Measurements from ENCODE around the gene PACSIN1. TPM values are rescaled to one million over a fixed set of nuclear protein-coding genes. Genes with fewer than 3 reads are reported as not detected.
A peak's percentile ranks its signal among the peaks of the same experiment; 100 is the strongest.

PACSIN1 gene, protein sequence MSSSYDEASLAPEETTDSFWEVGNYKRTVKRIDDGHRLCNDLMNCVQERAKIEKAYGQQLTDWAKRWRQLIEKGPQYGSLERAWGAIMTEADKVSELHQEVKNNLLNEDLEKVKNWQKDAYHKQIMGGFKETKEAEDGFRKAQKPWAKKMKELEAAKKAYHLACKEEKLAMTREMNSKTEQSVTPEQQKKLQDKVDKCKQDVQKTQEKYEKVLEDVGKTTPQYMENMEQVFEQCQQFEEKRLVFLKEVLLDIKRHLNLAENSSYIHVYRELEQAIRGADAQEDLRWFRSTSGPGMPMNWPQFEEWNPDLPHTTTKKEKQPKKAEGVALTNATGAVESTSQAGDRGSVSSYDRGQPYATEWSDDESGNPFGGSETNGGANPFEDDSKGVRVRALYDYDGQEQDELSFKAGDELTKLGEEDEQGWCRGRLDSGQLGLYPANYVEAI
- 14.9 and 19.3 TPM in 2 replicates for total RNA-seq (2014; rRNA removed; shearing (Covaris generic))
- total RNA-seq (2022): 70.8 and 88.4 TPM in 2 replicates
- Bru-seq, nascent RNA: percentile 72 among the genes with signal in this experiment
- percentile 87 among the genes with signal in this experiment for BruChase-seq, experiment 1, labeled RNA remaining after a 6-hour chase
- percentile 80 among the genes with signal in this experiment for BruChase-seq, experiment 2, labeled RNA remaining after a 2-hour chase
- long read RNA-seq, full-length matches to known transcripts: 14 of 87 reads
- long read RNA-seq, partial matches to known transcripts: 44 of 87 reads
- long read RNA-seq, other reads (novel, unspliced or antisense): 29 of 87 reads

DNA sequence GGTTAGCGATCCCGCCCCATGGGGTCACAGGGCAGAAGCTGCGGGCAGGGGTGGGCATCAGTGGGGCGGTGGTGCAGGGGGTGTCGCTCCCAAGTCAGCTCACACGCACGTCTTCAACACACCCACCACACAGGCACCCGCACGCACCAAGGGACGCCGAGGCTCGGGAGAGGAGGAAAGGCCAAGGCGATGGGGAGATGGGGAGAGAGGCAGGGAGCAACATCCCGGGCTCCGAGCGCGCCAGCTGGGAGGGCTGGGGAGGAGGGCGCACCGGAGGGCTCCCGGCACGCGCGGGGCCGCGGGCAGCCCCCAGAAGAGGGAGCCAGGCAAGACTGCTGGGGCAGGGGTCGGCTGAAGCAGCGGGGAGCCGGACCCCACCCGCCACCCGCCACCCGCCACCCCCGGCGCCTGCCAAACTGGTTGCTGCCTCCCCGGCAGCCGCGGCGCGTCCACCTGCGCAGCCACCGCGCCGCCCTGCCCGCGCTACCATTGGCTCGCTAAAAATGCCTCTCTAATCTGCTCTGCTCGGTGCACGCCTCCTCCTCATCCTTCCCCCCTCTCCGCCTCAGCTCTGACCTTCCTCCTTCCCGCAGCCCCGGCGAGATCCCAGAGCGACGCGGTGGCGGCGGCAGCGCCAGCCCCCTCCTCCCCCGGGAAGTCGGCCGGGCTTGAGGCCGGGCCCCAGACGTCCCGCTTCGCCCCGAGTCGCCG, at the start of gene PACSIN1:
PACSIN1 (plus strand) TSS at position 546 of the 711 bp plus-strand sequence. CDS start 60,230 bp downstream, outside the sequence.
- BruUV-seq (replicated peaks): no TSS peak
- POLR2A ChIA-PET: interaction anchor here (0.7 to 1.8 kb wide), 4 partner anchors 10 to 327 kb away, joined by 3 to 7 read pairs (median 4); no protein-coding TSS in a partner anchor
- Histone ChIP-seq H4K20me1 (ENCODE audit: insufficient read depth, low read length) (no peaks in the 10 kb centered on the region), H3K4me1 (ENCODE audit: insufficient read depth, low read length, poor library complexity, severe bottlenecking) (peaks cover 66% of the 10 kb centered on the region), H3K9me3 (ENCODE audit: low read length) (no peaks in the 10 kb centered on the region), H3K9me2 (ENCODE audit: insufficient read depth, low read length) (no peaks in the 10 kb centered on the region), H3K79me2 (ENCODE audit: insufficient read depth, low read depth, low read length) (peaks cover 46% of the 10 kb centered on the region), H3K4me3 (ENCODE audit: low read depth, low read length, poor library complexity, severe bottlenecking) (peak within 1 kb of the TSS; percentile 79), H3K36me3 (ENCODE audit: insufficient read depth, low read length) (no peaks in the 10 kb centered on the region), H2AFZ (ENCODE audit: low read length) (peak within 1 kb of the TSS; percentile 39; the same call in 1 of the 2 replicates), H3K4me2 (ENCODE audit: low read length) (peak within 1 kb of the TSS; percentile 87), H3K27ac (ENCODE audit: low read depth, low read length, poor library complexity, severe bottlenecking) (peak within 1 kb of the TSS; percentile 79)
- CTCF ChIA-PET (ENCODE audit: unreplicated experiment): interaction anchor here (1.8 kb wide), 1 partner anchor 10 kb away, joined by 4 read pairs; no protein-coding TSS in a partner anchor
- TF ChIP-seq, protein P1, sequence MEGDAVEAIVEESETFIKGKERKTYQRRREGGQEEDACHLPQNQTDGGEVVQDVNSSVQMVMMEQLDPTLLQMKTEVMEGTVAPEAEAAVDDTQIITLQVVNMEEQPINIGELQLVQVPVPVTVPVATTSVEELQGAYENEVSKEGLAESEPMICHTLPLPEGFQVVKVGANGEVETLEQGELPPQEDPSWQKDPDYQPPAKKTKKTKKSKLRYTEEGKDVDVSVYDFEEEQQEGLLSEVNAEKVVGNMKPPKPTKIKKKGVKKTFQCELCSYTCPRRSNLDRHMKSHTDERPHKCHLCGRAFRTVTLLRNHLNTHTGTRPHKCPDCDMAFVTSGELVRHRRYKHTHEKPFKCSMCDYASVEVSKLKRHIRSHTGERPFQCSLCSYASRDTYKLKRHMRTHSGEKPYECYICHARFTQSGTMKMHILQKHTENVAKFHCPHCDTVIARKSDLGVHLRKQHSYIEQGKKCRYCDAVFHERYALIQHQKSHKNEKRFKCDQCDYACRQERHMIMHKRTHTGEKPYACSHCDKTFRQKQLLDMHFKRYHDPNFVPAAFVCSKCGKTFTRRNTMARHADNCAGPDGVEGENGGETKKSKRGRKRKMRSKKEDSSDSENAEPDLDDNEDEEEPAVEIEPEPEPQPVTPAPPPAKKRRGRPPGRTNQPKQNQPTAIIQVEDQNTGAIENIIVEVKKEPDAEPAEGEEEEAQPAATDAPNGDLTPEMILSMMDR (conservative IDR thresholded peaks at IDR 0.05; ENCODE audit: low read length): no peak
- no peak for TF ChIP-seq EZH2phosphoT487 (IDR thresholded peaks at IDR 0.05; ENCODE audit: borderline replicate concordance, low read depth, low read length)
- peak; percentile 80 for DNase-seq (ENCODE audit: low spot score)
- intact Hi-C loops (cut with micrococcal nuclease; ENCODE audit: unreplicated experiment): loop anchor here (2.0 to 5.0 kb wide), 2 partner anchors 215 to 327 kb away; partner anchors contain the start of gene BLTP3A

DNA sequence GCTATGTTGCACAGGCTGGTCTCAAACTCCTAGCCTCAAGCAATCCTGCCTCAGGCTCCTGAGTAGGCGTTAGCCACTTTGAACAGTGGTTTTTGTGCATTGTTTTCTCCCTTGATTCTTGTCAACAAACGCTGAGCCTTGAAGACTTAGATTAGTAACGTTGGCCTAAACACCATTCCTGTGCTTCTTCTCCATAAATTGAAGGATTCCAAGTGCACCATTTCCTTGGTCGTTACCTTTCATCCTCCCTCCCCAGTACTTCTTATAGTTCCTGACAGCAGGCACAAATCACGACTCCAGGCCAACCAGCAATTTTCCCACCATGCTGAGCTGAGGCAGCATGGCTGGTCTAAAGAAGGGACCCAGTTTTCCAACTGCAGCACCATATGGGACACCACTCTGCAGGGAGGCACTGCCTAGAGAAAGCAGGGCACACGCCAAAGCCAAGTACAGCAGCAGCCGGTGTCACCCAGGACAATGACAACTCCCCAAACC, 49.0 kb upstream of the PACSIN1 start:
- Histone ChIP-seq H3K27ac (ENCODE audit: low read depth, low read length, poor library complexity, severe bottlenecking) (no peak overlapping the region), H3K9me2 (ENCODE audit: insufficient read depth, low read length) (no peaks in the 10 kb centered on the region), H3K79me2 (ENCODE audit: insufficient read depth, low read depth, low read length) (peaks cover 14% of the 10 kb centered on the region; the same call in 1 of the 2 replicates), H3K4me3 (ENCODE audit: low read depth, low read length, poor library complexity, severe bottlenecking) (no peak overlapping the region), H3K36me3 (ENCODE audit: insufficient read depth, low read length) (peaks cover 92% of the 10 kb centered on the region), H3K4me2 (ENCODE audit: low read length) (no peak overlapping the region), H3K9me3 (ENCODE audit: low read length) (no peaks in the 10 kb centered on the region), H3K4me1 (ENCODE audit: insufficient read depth, low read length, poor library complexity, severe bottlenecking) (no peaks in the 10 kb centered on the region), H2AFZ (ENCODE audit: low read length) (no peak overlapping the region), H4K20me1 (ENCODE audit: insufficient read depth, low read length) (0 out of 2 replicates have a peak, but pooled peaks cover 2% of the 10 kb centered on the region)
- ChIA-PET CTCF (ENCODE audit: unreplicated experiment) (interaction anchor here (0.6 kb wide), 1 partner anchor 25 kb away, joined by 3 read pairs; no protein-coding TSS in a partner anchor), POLR2A (interaction anchor here (0.7 to 2.7 kb wide), 2 partner anchors 9 to 772 kb away, joined by 5 to 14 read pairs; partner anchors contain the start of gene RPS10)
- no peak for DNase-seq (ENCODE audit: low spot score)
- TF ChIP-seq, protein P1 (conservative IDR thresholded peaks at IDR 0.05; ENCODE audit: low read length): no peak
- no peak for TF ChIP-seq EZH2phosphoT487 (IDR thresholded peaks at IDR 0.05; ENCODE audit: borderline replicate concordance, low read depth, low read length)
- no TSS peak for BruUV-seq (replicated peaks)
- intact Hi-C loops (cut with micrococcal nuclease; ENCODE audit: unreplicated experiment): no loop called here

All from OCI-LY7 (cell line).